BE2C (cell line): ENCODE measurements around the gene AMY1C. TPM values are rescaled to one million over a fixed set of nuclear protein-coding genes. Genes with fewer than 3 reads are reported as not detected.
"Not testable (repeated sequence)": the region's sequence is repeated elsewhere in the genome, so short reads cannot be mapped to it uniquely, and the experiment has no call there.

Source experiments
- DNase-seq: peaks from one replicate; pipeline ENCODE4 v3.0.0-alpha.2; 2020
- H3K27me3 ChIP-seq: fragments of 250-450 bp; sonication (Bioruptor Pico); 2 replicates; pipeline ENCODE4 v1.5.1; 2020; ENCODE audit warnings: mild to moderate bottlenecking
- H3K36me3 ChIP-seq: fragments of 250-450 bp; sonication (Bioruptor Pico); 2 replicates; pipeline ENCODE4 v1.5.1; 2020; ENCODE audit warnings: mild to moderate bottlenecking
- H3K4me1 ChIP-seq: fragments of 250-450 bp; sonication (Bioruptor Pico); 2 replicates; pipeline ENCODE4 v1.5.1; 2020
- H3K4me3 ChIP-seq: 2 replicates; pipeline ENCODE4 v1.5.1; 2011; ENCODE audit warnings: low read depth, low read length
- H3K9me3 ChIP-seq: fragments of 250-450 bp; sonication (Bioruptor Pico); 2 replicates; pipeline ENCODE4 v1.5.1; 2020
- CTCF ChIP-seq: IDR thresholded peaks from 2 replicates; pipeline ENCODE4 v1.5.1; 2012; ENCODE audit warnings: mild to moderate bottlenecking, low read depth, low read length
- polyA plus RNA-seq: library from polyadenylated mRNA; unstranded; fragments of >200 nt; gene quantifications from one replicate; pipeline ENCODE4 v1.2.1, GENCODE V29; 2012; ENCODE audit warnings: low read depth, missing spikeins; ENCODE audit not compliant: insufficient read length, insufficient read depth

AMY1C gene
- polyA plus RNA-seq = 10.1 TPM

DNA sequence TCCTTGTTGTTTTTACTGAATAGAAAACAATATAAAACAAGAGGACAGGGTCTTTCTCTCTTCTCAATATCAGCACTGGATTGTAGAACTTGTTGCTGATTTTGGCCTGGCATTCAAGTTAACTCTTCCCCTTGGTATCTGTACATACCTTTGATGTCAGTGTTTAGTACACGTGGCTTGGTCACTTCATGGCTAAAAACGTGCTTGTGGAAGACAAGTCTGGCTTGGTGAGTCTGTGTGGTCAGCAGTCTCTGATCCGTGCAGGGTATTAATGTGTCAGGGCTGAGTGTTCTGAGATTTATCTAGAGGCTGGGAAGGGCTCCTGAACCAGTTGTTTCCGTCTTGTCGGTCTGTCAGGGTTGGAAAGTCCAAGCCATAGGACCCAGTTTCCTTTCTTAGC lies at the start of gene AMY1C:
Gene AMY1C (plus strand): TSS at position 301 of the 400 bp plus-strand sequence. CDS start 572 bp downstream, outside the sequence.
- not testable (repeated sequence) for H3K27me3 ChIP-seq, H3K36me3 ChIP-seq, H3K9me3 ChIP-seq, H3K4me1 ChIP-seq, H3K4me3 ChIP-seq, DNase-seq

DNA sequence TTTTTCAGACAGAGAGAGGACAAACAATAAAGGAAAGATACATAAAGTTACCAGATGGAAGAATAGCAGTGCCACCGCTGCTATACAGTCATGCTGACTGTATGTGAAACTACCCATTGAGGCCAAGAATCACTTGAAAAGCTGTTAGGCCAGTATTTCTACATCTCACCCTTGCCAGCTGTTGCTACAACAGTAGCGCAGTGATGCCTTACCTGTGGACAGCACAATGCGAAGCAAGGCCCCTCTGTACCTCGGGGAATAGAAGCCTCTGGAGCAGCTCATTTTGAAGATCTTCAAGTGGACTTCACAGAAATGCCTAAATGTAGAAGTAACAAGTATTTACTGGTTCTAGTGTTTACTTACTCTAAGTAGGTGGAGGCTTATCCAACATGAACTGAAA lies 49.0 kb upstream of the AMY1C start:
- H3K27me3 ChIP-seq, H3K4me3 ChIP-seq, H3K9me3 ChIP-seq, H3K36me3 ChIP-seq, H3K4me1 ChIP-seq, DNase-seq: not testable (repeated sequence)

DNA sequence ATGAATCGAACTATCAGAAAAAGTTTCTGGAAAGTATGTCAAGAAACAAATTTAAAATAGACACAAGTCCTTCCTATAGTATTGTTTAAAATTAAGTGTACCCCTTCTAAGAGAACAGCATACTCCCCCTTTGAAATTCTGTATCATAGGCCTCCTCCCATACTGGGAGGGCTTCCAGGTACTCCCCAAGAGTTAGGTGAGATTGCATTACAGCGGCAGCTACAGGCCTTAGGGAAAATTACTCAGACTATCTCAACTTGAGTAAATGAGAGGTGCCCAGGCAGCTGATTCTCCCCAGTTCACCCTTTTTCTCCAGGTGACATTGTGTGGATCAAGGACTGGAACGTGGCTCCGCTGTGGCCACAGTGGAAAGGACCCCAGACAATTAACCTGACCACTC lies 48.4 kb upstream of the AMY1C start:
- not testable (repeated sequence) for H3K36me3 ChIP-seq, H3K9me3 ChIP-seq, H3K4me1 ChIP-seq, H3K27me3 ChIP-seq, H3K4me3 ChIP-seq, DNase-seq

- not testable (repeated sequence) for H3K36me3 ChIP-seq, H3K9me3 ChIP-seq, DNase-seq, H3K4me3 ChIP-seq, H3K27me3 ChIP-seq, H3K4me1 ChIP-seq
Observed at GRCh38 chr1:103707670-103708069, 42.0 kb upstream of the AMY1C start.

- H3K4me3 ChIP-seq, H3K9me3 ChIP-seq, DNase-seq, H3K27me3 ChIP-seq, H3K4me1 ChIP-seq, H3K36me3 ChIP-seq: not testable (repeated sequence)
Observed at GRCh38 chr1:103710381-103710780, 39.3 kb upstream of the AMY1C start.

GRCh38 chr1:103717404-103717803 lies 32.3 kb upstream of the AMY1C start:
- DNase-seq, H3K9me3 ChIP-seq: not testable (repeated sequence)

DNA sequence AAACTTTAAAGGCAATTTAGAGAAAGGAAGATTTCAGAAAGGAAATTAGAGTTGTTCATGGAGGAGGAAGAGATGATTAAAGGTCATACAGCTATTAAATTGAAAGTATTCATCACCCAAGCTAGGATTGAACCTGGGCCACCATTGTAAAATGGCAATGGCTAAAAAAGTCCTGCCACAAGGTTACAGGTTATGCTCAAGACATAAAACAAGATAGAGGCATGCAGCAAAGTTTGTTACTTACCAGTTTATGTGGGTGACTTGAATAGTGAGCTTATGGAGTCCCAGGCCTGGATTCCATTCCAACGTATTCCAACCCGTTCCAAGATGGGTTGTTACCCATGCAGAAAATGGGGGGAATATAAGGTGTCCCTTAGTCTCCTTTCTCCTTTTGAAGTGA lies 28.2 kb upstream of the AMY1C start:
- H3K4me3 ChIP-seq, DNase-seq, H3K9me3 ChIP-seq, H3K27me3 ChIP-seq, H3K4me1 ChIP-seq, H3K36me3 ChIP-seq: not testable (repeated sequence)

More at GRCh38 chr1:103717404-103717803, 32.3 kb upstream of the AMY1C start:
- H3K27me3 ChIP-seq, H3K4me3 ChIP-seq, H3K36me3 ChIP-seq, H3K4me1 ChIP-seq: not testable (repeated sequence)

GRCh38 chr1:103735334-103735733 lies 14.4 kb upstream of the AMY1C start:
- H3K4me3 ChIP-seq, DNase-seq, H3K9me3 ChIP-seq, H3K27me3 ChIP-seq, H3K36me3 ChIP-seq, H3K4me1 ChIP-seq: not testable (repeated sequence)

GRCh38 chr1:103738031-103738430 lies 11.7 kb upstream of the AMY1C start:
- not testable (repeated sequence) for DNase-seq, H3K9me3 ChIP-seq, H3K36me3 ChIP-seq, H3K4me3 ChIP-seq, H3K4me1 ChIP-seq, H3K27me3 ChIP-seq

GRCh38 chr1:103744449-103744848 lies 5.2 kb upstream of the AMY1C start:
- not testable (repeated sequence) for H3K4me1 ChIP-seq, DNase-seq

DNA sequence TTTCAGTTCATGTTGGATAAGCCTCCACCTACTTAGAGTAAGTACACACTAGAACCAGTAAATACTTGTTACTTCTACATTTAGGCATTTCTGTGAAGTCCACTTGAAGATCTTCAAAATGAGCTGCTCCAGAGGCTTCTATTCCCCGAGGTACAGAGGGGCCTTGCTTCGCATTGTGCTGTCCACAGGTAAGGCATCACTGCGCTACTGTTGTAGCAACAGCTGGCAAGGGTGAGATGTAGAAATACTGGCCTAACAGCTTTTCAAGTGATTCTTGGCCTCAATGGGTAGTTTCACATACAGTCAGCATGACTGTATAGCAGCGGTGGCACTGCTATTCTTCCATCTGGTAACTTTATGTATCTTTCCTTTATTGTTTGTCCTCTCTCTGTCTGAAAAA lies 4.7 kb upstream of the AMY1C start:
- not testable (repeated sequence) for H3K27me3 ChIP-seq, H3K9me3 ChIP-seq, H3K36me3 ChIP-seq, H3K4me1 ChIP-seq, DNase-seq, H3K4me3 ChIP-seq

More at GRCh38 chr1:103744449-103744848, 5.2 kb upstream of the AMY1C start:
- H3K27me3 ChIP-seq, H3K36me3 ChIP-seq, H3K4me3 ChIP-seq, H3K9me3 ChIP-seq: not testable (repeated sequence)

DNA sequence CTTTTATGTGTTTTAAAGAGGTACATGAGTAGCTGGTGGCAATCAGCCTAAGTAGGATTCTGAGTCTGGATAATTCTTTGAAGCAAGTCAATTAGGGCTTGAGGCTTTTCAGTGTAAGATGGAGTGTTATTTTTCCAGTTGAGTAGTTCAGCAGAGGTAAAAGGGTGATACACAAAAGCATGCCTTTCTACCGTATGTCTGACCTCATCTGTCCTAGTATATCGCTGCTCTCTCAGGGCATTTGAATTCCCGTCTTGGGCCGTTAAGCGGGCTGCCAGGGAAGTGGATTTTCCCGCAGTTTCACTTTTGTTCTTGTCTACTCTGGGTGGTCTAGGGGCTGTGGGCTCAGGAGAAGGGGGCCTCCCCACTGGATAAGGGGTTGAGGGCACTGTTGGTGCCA lies 1.4 kb upstream of the AMY1C start:
- H3K27me3 ChIP-seq, H3K4me1 ChIP-seq, DNase-seq, H3K36me3 ChIP-seq, H3K4me3 ChIP-seq, H3K9me3 ChIP-seq: not testable (repeated sequence)

GRCh38 chr1:103761896-103762295 lies 12.2 kb downstream of the AMY1C start:
- no peak for DNase-seq
- Histone ChIP-seq H3K4me1 (no peaks in the 10 kb centered on the region; the same call in 1 of the 2 replicates), H3K27me3 (no peaks in the 10 kb centered on the region), H3K9me3 (no peaks in the 10 kb centered on the region), H3K36me3 (no peaks in the 10 kb centered on the region), H3K4me3 (no peak overlapping the region)
- no peak for TF ChIP-seq CTCF
